NCI-H748 (cell line): ENCODE results near the gene PPCDC.

Experiments
- DNase-seq: peaks from one replicate; lab custom pipeline; 2025; ENCODE audit not compliant: unreplicated experiment; lab: John Stamatoyannopoulos, UW

Gene PPCDC

DNA sequence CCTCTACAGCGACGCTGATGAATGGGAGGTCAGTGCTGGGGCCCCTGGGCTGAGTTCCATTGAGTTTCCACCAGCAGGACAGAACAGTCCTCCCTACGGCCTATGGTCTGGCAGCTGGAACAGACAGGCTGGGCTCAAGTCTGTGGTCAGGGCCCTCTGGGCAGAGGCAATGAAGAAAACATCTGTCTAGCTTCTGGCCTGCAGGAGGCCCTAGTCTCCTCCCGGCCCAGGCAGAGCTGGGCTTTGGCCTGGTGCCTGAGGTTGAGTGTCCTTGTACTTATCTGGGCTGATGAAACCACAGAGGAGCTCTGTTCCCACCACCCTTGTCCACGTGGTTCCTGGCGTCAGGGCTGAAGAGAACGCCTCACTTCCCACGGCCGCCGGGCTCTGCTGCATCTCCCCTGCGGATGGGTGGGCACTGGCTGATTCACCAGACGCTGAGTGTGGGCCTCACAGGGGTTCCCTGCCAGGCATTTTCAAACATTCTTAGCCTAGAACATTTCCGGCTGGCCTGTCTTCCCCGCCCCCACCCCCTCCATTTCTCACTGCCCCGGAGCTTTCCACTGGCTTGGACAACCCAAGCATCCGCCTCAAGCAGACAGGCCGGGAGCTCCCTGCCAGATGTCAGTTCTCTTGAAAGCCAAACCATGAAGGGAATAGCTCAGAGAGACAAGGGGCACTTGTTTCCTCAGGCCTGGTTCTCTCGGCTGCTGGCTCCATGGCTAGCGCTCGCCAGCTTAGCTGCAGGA is 20.3 kb downstream of the PPCDC start:
- no peak for DNase-seq

DNA sequence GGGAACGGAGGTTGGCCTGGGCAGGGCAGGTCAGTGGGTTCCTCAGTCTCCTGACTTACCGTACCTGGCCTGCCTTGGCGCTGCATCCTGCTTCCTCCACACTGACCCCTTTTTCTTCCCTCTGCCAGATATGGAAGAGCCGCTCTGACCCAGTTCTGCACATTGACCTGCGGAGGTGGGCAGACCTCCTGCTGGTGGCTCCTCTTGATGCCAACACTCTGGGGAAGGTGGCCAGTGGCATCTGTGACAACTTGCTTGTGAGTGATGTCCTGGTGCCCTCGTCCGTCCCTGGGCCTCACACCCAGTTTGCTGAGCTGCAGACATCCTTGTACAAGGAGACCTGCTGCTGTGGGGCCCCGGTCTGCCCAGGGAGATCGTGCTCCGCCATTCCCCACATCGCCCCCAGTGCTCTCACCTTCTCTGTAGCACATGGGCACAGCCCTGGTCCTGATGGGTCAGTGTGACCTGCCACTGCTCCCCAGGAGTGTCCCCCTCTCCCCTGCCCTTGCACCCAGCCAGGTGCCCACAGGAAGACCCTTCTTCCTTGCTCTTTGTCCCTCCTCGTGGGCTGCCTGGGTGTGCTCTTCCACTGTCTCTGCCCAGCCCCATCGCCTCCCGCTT is 21.0 kb downstream of the PPCDC start:
- DNase-seq = no peak

DNA sequence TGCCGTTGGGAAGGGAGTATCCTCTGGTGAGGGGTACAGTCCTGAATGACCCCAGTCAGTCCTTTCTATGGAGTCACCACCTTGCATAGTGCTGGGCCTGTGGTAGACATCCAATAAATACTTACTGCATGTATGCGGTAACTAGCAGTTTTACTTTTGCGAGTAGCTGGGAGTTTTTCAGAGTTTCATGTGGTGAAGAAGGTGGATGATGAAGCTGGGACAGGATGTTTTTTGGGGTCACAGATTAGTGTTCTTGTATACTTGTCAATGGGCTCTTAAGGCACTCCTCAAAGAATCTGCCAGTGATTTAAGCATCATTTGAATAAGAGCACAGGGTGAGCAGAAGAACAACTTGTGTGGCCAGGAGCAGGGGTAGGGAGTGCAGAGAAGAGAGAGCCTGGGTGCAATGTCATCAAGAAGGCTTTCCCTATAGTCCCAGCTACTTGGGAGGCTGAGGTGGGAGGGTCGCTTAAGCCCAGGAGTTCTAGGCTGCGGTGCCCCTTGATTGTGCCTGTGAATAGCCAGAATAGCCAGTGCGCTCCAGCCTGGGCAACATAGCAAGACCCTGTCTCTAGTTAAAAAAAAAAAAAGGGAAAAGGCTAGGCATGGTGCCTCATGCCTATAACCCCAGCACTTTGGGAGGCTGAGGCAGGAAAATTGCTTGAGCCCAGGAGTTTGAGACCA is 22.1 kb downstream of the PPCDC start:
- DNase-seq = no peak

DNA sequence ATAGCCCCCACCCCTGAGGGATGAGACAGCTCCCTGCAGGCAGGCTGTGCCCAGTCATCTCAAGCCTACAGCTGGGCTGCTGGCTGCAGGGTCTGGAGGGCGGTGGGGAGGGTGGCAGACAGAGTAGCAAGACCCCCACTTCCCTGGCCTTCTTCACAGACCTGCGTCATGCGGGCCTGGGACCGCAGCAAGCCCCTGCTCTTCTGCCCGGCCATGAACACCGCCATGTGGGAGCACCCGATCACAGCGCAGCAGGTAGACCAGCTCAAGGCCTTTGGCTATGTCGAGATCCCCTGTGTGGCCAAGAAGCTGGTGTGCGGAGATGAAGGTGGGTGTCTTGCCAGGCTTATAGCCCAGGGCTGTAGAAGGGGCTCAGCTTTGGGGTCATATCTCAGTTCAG is 25.0 kb downstream of the PPCDC start:
- DNase-seq = no peak

DNA sequence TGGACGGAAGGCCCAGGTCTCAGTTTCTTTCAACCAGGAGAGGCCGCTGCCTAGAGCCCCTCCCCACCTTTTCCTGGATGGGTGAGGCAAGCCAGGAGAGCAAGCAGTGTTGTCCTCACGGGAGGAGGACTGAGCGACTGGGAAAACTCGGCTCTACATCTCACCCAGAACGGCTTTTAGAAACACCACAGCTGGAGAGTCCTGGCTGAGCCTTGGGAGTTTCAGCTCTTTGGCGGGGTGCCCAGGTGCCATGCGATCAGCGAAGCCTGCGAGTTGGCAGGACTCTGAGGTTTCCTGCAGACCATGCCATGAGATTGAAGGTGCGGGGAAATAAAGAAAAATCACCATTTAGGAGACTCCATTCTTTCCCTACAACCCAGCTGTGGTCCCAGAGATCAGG is 26.0 kb downstream of the PPCDC start:
- no peak for DNase-seq

DNA sequence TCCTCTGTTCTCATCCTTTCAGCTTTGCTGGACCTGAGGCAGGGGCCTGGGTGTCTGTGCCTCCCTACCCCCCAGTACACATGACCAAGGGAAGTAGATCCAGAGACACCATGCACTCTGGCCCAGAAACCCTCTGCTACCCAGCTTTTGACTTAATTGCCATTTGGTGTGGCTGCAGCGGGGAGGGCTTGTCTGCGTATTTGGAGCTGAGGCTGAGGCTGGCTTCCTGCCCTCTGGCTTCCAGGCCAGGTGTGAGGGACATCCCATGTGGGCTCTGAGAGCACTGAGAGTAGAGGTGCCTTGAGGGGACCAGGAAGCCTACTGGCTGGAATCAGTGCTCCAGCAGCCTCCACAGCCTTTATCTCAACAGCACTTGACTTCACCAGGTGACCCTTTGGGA is 26.9 kb downstream of the PPCDC start:
- no peak for DNase-seq

DNA sequence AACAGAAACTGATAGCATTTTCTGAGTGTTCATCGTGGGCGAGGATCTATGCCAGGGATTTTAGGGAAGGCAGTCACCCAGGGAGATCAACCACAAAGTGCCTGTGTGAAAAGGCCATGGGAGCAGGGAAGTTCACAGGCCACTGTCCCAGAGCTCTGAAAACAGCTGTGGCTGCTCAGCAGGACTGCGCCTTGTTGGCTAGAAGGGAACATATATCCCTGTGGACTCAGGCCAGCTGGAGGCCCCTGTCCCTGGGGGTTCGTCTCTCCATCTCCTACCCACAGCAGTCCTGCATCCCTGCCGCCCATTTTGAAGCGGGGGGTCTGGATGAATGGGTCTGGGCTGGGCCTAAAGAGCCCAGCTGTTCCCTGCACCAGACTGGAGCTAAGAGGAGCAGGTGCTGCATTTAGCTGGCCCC is 27.8 kb downstream of the PPCDC start:
- no peak for DNase-seq

DNA sequence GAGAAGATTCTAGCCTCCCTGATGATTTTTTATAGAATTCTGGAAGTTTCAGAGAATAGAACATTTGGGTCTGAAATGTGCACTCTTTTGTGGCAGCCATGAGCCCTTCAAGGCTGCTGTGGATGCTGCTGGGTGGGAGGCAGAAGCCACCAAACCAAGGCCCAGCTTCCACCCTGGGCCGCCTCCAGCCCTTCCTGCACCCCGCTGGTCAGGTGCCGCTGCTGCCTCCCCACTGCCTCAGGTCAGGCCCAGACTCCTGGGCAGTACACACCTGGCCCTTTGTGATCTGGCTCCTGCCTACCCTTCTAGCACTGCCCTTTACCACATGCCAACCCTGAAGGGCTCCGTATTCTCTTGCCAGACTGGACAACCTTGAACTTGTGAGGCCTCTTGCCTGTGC is 28.3 kb downstream of the PPCDC start:
- no peak for DNase-seq

DNA sequence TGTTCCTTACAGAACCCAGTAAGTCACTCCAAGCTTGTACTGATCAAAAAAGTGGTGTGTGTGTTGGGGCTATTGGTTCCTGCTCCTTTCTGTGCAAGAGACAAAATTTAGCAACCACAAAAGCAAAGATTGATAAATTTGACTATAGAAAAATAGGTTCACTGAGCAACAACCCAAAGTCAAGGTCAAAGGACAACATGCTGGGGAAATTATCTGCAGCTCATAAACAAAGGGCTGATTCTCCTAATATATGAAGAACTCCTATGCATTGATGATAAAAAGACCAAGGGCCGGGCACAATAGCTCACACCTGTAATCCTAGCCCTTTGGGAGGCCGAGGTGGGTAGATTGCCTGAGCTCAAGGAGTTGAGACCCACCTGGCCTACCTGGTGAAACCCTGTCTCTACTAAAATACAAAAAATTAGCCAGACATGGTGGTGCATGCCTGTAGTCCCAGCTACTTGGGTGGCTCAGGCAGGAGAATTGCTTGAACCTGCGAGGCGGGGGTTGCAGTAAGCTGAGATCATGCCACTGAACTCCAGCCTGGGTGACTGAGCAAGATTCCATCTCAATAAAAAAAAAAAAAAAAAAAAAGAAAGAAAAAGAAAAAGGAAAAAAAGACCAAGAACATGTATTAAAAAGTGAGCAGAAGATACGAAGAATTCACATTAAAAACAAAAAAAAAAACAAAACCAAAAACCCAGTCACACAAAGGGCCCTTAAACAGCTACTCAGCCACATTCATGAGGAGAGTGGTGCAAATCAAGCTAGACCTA is 29.8 kb downstream of the PPCDC start:
- DNase-seq = no peak

DNA sequence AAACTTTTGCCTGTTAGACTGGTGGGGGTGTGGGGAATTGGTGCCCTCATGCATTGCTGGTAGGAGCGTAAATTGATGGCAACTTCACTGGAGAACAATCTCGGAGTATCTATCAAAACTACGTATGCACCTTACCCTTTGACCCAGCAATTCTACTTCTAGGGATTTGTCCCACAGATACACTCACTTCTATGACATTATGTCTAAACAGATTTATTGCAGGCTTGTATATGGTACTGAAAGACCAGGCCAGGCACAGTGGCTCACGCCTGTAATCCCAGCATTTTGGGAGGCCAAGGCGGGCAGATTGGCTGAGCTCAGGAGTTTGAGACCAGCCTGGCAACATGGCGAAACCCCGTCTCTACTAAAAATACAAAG is 30.3 kb downstream of the PPCDC start:
- DNase-seq = no peak

DNA sequence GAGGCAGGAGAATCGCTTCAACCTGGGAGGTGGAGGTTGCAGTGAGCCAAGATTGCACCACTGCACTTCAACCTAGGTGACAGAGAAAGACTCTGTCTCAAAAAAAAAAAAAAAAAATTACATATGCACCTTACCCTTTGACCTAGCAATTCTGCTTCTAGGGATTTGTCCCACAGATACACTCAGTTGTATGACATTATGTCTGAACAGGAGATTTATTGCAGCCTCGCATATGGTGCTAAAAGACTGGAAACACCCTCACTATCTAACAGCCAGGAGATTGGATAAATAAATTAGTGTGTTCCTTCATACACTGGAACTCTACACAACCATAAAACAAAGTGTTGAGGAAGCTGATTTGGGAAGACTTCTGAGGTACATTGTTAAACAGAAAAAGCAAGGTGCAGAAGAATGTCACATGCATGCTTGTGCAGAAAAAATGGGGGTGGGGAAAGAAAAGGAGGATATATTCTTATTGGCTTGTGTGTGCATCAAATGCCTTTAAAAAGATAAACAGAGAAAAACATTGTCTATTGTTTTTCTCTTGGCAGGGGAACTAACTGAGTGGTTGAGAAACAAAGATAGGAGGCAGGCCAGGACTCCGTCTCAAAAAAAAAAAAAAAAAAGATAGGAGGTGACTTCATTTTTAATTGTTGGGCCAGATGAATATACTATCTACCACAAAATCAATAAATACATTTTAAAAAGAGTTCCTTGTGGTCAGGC is 30.9 kb downstream of the PPCDC start:
- no peak for DNase-seq

DNA sequence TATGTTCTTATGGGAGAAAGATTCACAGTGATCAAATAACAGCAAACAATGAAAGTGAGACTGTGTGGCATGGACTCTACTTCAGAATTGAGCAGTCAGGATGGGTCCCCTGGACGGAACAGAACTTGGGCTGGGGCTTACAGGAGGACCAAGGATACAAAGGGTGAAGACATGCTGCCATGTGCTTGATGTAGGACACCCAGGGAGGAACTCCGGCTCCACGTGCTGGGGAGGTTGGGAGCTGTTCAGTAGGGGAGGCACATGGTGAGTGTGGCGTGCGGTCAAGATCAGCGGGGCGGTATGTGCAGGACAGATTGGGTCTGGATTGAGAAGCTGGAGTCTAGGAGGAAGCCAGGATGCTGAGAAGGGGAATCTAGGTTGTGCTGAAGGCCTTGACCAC is 32.6 kb downstream of the PPCDC start:
- DNase-seq = no peak

DNA sequence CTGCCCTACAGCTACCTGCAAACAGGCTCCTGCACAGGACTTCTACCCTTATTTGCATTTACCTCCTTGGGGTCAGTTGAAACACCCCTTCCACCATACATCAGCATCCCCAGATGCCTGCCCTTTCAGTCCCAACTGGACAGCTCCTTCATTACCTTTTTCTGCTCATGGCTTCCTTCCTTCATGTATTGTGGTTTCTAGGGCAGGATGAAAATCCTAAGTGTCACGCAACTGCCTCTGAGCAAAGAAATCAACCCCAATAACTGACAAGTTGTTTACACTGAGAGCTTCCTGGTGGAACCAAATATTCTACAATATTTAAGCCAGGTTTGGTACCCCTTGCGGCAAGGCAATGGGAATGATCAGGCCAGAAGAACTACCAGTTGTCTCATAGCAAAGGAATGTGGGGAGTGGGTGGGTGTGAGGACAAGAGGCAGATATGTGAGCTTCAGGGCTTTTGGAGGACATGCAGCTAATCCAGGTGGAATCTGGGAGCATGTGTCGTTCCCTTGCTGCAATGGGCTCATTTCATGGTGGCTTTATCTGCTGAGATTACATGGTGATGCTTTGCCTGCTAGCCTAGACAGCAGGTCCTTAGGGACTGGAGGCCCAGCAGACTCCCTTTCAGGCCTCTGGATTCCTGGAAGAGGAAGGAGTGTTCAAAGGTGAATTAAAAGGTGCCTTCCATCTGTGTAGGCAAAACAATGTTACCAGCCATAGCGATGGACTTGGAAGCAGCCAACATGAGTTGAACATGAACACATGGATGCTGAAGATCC is 34.9 kb downstream of the PPCDC start:
- DNase-seq = no peak

DNA sequence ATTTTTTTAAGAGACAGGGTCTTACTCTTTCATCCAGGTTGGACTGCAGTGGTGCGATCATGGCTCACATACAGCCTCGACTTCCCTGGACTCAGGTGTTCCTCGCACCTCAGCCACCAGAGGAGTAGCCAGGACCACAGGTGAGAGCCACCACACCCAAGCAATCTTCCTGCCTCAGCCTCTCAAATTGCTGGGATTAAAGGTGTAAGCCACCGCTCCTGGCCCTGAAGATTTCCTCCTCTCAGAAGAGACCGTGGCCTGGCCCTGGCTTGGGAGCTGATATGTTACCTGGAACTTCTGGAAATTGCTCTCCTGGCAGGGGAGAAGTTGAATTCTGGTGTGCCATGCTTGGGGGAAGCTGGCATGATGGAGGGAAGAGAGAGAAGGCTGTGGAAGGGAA is 36.2 kb downstream of the PPCDC start:
- DNase-seq = no peak

DNA sequence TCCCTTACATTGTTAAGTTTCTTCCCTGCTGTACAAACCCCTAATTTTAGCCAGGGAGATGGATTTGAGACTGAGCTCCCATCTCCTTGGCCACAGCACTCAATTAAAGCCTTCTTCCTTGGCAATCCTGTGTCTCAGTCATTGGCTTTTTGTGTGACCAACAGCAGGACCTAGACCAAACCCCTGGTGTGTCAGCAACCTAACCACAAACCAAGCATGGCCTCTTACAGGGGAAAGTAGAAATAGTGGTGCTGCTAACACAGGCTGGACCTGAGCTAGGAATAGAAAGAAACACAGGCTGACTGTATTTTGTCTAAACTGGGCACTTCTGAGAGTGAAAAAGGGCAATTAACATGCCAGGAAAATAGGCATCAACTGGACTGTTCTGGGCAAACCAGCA is 37.9 kb downstream of the PPCDC start:
- DNase-seq = no peak

DNA sequence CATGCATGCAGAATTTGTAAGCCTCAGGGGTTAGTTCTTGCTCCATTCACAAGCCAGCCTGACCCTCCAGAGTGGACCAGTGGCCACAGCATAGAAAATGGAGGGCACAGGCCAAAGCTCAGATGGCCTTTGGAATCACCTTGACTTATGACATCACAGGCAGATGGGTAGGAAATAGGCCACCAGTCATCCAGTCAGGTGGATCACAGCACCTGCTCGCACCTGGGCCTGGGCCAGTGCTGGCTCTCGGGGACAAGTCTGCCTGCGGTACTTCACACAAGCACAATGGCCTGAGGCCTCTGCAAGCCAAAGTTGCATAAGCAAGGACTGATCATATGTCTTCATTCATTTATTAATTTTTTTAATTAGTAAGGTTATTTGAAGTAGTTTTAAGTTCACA is 39.3 kb downstream of the PPCDC start:
- DNase-seq = no peak

DNA sequence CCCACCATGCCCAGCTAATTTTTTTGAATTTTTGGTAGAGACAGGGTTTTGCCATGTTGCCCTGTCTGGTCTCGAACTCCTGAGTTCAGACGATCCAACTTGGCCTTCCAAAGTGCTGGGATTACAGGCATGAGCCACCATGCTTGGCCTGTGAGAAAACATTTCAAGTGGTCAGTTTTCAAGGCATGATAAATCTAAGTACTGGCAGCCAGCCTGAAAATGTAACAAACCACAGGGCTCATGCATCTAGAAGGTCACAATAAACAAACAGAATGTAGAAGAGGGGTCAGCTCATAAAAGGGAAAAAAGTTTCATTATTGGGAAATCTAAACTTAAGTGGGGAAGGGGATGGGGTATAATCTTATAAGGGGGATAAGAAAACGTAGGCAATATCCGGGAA is 39.9 kb downstream of the PPCDC start:
- DNase-seq = no peak

DNA sequence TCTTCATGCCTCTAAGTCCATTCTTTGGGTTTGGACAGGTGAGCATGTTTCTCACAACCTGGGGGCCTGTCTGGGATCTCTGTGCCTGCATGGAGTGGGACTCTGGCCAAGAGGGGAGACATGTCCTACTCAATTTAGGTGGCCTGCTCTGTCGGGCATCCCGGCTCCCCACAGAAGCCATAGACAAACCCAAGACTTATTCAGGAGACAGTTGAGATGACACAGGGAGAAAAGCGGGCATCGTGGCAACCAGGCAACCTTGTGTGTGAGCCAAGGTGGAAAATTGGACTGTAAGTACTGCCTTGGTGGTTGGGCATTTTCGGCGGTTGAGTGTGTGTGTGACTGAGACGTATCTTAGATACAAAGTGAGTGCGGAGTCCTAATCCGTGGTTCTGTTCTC is 40.5 kb downstream of the PPCDC start:
- no peak for DNase-seq

DNA sequence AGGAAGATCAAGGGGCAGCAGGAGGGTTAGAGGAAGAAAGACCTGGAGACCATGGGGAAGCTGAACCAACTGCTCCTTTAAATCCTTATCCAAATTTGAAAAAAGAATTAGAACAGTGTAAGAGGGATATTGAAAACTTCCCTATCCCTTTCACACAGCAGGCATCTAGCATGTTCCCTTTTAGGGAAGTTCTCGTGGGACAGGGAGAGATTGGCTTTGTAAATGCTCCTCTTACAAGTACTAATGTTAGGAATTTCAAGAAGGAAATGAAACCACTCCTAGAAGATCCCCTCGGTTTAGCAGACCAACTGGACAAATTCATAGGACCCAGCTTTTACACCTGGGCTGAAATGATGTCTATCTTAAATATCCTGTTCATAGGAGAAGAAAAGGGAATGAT is 41.5 kb downstream of the PPCDC start:
- DNase-seq = no peak

DNA sequence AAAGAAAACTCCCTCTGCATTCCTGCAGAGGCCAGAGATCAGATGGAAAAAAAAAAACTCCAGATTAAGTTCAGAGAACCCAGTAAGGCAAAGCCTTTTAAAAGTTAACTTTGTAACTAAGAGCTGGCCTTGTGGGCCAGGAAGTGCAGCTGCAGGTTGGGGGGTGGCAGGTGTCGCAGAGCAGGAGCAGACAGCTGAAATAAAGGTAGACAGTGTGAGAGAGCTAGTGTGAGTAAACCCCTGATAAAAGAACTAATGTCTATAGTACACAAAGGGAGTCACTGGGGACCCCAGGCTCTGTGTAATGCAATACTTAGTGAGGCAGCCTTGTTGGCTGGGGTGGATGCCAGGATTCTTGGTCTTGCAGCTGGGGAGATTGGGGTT is 42.1 kb downstream of the PPCDC start:
- no peak for DNase-seq
